ENCODE measurements around the gene HEXIM1. TPM values are rescaled to one million over a fixed set of nuclear protein-coding genes. Genes with fewer than 3 reads are reported as not detected.

HEXIM1 gene
- total RNA-seq, 2 donors from 2014 or later: 34.9 to 89.1 TPM

GRCh38 chr17:45149037-45149668 lies 878 bp downstream of the HEXIM1 start:
- H3K36me3 ChIP-seq: no peaks in the 10 kb centered on the region
- H3K9me3 ChIP-seq: no peaks in the 10 kb centered on the region
- TF ChIP-seq CTCF (IDR thresholded peaks at IDR 0.05): peak; percentile 75
- ATAC-seq (ENCODE audit: insufficient number of reproducible peaks, low FRiP score, low read depth) (peak; percentile 9), DNase-seq (ENCODE audit: low spot score) (no peak)
- peak overlapping the region; percentile 86 for H3K4me3 ChIP-seq
- peaks cover 18 to 46% of the 10 kb centered on the region in 2 donors for H3K4me1 ChIP-seq (ENCODE audit: control insufficient read depth in 1 of 2, low read depth in 2 of 2)
- H3K27me3 ChIP-seq (replicated peaks; ENCODE audit: insufficient read depth): no peaks in the 10 kb centered on the region
- peak overlapping the region; percentile 94 to 98 for H3K27ac ChIP-seq

GRCh38 chr17:45149669-45150664 lies 1.7 kb downstream of the HEXIM1 start:
- H3K9me3 ChIP-seq: no peaks in the 10 kb centered on the region
- no peaks in the 10 kb centered on the region for H3K36me3 ChIP-seq
- H3K4me3 ChIP-seq: peak overlapping the region; percentile 86
- H3K27ac ChIP-seq: peak overlapping the region; percentile 94 to 98
- no peak for ATAC-seq (ENCODE audit: insufficient number of reproducible peaks, low FRiP score, low read depth)
- TF ChIP-seq CTCF (IDR thresholded peaks at IDR 0.05): no peak
- no peak for DNase-seq (ENCODE audit: low spot score)
- H3K27me3 ChIP-seq (replicated peaks; ENCODE audit: insufficient read depth): no peaks in the 10 kb centered on the region
- peaks cover 18 to 42% of the 10 kb centered on the region in 2 donors for H3K4me1 ChIP-seq (ENCODE audit: control insufficient read depth in 1 of 2, low read depth in 2 of 2)

- H3K36me3 ChIP-seq: no peaks in the 10 kb centered on the region
- H3K9me3 ChIP-seq: no peaks in the 10 kb centered on the region
- peaks cover 18 to 39% of the 10 kb centered on the region in 2 donors for H3K4me1 ChIP-seq (ENCODE audit: control insufficient read depth in 1 of 2, low read depth in 2 of 2)
- H3K27ac ChIP-seq: peak overlapping the region; percentile 2 to 23
- no peak for DNase-seq (ENCODE audit: low spot score)
- TF ChIP-seq CTCF (IDR thresholded peaks at IDR 0.05): no peak
- ATAC-seq (ENCODE audit: insufficient number of reproducible peaks, low FRiP score, low read depth): no peak
- peak overlapping the region; percentile 86 for H3K4me3 ChIP-seq
- no peaks in the 10 kb centered on the region for H3K27me3 ChIP-seq (replicated peaks; ENCODE audit: insufficient read depth)
Observed at GRCh38 chr17:45150911-45151809, 2.9 kb downstream of the HEXIM1 start.

GRCh38 chr17:45155029-45155428 lies 6.8 kb downstream of the HEXIM1 start:
- no peak overlapping the region for H3K27ac ChIP-seq
- H3K27me3 ChIP-seq (replicated peaks; ENCODE audit: insufficient read depth): no peaks in the 10 kb centered on the region
- H3K36me3 ChIP-seq: no peaks in the 10 kb centered on the region
- H3K9me3 ChIP-seq: no peaks in the 10 kb centered on the region
- DNase-seq (ENCODE audit: low spot score) (no peak), ATAC-seq (ENCODE audit: insufficient number of reproducible peaks, low FRiP score, low read depth) (no peak)
- H3K4me1 ChIP-seq (ENCODE audit: control insufficient read depth in 1 of 2, low read depth in 2 of 2): peaks cover 40 to 67% of the 10 kb centered on the region in 2 donors
- H3K4me3 ChIP-seq: no peak overlapping the region
- no peak for TF ChIP-seq CTCF (IDR thresholded peaks at IDR 0.05)

Measured in thoracic aorta (tissue), 2 donors.